HG03064 (cell line): ENCODE data around the gene FGFR2.
"Not testable (repeated sequence)": the region's sequence is repeated elsewhere in the genome, so short reads cannot be mapped to it uniquely, and the experiment has no call there.

ENCODE experiments used
- ATAC-seq: cut with Tn5 transposase; IDR thresholded peaks from one replicate; pipeline ENCODE4 v1.9.1; 2021; ENCODE audit warnings: low read depth; ENCODE audit not compliant: unreplicated experiment

FGFR2 gene

GRCh38 chr10:121556918-121557573, 41.2 kb downstream of the FGFR2 start:
- no peak for ATAC-seq

DNA sequence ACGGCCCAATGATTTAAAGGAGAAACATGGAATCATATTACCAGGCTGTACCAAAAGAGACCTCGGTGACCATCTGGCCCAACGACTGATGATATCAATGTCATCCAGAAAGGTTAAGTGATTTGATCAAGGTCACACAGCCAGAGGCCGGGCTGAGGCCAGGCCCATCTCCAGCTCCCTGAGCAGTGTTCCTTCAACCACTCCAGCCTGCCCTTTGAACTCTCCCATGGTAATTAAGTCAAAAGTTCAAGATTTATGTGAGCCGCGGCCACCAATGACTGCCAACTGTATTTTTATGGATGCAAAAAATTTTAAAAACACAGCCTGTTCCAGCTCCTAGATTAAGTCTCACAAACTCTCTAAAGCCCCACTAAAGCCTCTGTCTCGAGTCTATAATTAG, 41.8 kb downstream of the FGFR2 start:
- no peak for ATAC-seq

DNA sequence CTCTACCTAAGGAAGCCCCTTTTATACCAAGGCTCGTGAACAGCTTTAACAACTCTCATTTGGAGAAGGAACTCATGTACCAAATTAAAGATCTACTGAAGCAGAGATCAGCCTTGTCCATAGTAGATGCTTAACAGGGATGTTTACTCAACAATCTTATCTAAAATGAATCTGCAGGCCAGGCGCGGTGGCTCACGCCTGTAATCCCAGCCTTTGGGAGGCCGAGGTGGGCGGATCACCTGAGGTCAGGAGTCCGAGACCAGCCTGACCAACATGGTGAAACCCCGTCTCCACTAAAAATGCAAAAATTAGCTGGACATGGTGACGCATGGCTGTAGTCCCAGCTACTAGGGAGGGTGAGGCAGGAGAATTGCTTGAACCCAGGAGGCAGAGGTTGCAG, 43.3 kb downstream of the FGFR2 start:
- not testable (repeated sequence) for ATAC-seq

DNA sequence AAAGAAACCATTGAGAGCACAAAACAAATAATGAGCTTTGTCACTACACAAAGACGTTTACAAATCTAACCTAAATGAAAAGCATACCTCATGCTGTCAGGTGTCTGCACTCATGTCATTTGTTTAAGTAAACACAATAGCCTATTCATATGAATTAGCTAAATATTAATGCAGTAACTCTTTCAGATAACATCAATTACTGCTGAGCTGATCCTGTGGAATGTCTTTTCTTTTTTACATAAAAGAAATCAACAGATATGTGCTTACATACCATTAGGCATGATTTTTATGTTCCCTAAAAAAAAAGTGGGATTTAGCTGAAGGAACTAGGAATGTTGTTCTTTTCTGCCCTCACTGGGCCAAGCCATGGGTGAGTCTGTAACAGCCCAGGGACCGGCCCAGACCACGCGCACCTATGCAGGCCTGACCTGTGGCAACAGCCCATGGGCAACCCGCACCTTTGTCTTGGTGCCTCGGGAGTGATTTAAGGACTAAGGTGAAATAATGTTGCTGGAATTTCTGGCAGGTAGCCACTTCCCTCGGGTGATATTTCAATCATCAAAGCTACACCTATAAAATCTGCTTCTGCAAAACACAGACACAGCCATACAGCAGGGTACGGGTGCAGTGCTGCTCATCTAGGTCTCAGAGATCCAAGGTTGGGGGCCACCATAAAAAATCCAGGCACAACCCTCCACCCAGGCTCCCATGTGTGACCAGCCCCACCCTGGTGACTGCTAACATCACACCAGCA, 44.6 kb downstream of the FGFR2 start:
- no peak for ATAC-seq

DNA sequence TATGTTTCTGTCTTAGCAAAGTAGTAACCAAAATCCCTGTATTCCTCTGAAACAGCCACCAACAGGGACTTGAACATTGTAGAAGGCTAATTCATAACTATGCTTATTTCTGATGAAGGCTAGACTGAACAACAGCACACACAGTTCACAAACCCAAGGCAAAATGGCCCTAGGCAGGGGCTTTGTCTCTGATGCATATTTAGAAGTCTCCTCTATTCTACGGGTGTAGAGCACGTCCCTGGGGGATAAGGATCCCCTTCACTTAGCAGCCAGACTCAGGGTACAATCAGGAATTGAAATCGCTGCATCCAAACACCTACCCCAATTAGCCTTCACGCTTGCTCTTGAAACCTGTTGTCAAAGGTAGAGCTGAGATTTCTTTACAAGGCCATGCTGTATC, 45.5 kb downstream of the FGFR2 start:
- ATAC-seq: no peak

GRCh38 chr10:121551210-121551885, 46.9 kb downstream of the FGFR2 start:
- ATAC-seq: no peak

GRCh38 chr10:121544301-121544869, 53.9 kb downstream of the FGFR2 start:
- no peak for ATAC-seq

DNA sequence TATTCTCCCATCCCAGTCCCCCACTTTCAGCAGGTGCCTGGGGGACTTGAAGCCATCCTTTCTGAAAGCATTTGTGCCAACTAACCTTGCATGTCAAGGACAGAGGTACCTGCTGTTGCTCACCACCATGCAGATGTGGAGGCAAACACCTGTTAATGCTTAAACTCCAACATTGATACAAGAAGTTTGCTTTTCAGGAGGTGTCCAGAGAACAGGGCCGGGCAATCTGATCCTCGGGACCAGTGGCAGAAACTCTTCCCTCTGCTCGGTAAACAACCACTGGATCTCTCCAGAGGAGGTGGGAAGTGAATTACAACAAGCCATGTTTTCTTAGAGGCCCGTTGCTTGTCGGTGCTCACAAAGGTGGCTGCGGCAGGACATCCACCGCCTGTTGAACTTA, 54.7 kb downstream of the FGFR2 start:
- no peak for ATAC-seq

DNA sequence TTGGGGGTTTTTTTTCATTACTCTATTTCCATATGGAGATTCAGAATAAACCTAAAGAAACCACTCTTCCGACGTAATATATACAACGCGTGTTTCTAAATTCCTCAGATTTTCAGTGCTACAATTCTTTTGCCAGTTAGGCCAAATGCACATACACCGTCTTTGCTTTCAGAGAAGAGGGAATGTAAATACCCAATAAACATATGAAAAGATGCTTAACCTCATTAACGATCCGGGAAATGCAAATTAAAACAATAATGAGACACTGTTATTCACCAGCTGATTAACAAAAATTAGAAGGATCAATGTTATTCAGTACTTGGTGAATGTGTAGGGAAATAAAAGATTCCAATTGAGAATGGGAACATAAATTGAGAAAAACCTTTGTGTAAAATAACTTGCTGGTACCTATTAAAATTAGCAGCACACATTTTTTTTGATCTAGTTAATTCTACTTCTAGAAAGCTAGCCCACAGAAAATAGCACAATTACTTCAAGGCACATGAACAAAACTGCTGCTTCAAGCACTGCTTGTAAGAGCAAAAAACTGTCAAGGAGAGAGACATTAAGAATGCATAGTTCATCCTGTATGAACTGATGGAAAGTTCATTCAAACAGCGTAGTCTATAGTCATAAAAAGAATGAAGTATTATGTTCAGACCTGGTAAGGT, 56.7 kb downstream of the FGFR2 start:
- ATAC-seq: no peak

DNA sequence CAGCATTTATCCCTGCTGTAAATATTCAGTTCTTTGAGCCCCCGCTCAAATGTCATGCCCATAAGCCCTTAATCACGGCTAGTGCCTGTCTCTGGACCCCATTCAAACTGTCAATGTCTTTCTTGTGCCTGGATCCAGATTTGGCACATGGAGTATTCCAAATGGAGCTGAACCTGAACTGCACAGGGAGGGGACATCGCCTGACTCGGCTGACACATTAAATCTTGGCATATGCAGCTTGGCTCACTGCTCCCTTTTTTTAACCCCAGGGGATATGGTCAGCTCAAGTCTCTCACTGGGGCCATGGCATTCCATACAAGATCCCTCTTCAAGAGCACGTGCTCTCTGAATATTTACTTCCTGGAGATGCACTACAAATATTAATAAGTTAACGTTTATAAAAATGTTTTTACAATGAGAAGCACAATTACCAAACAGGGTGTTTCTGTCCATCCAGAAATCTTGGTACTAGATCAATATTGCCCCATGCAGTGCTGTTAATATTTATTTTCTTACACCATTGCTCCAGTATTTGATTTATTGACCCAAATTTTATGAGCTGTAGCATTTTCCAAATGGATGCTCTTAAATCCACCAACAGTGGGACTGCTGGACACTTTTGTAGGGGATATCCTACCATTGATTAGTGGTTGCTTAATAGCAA, 57.4 kb downstream of the FGFR2 start:
- ATAC-seq: no peak

DNA sequence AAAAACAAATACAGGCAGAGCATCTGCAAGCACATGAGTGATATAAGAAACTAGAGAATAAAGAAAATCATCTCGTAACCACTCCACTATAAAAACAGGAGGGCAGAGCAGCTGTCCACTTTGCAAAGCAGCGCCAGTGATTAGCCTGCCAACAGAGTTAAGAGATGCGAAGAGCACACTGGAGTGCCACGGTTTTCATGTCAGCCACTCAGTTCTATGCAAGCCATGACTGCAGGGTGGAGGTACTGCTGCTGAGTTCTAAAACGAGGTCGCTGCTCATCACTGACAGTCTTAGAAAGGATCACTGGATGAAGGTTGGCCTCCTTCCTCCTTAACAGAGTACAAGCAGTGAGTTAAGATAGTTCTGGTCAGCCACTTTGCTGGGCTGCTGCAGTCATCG, 58.5 kb downstream of the FGFR2 start:
- ATAC-seq: no peak

DNA sequence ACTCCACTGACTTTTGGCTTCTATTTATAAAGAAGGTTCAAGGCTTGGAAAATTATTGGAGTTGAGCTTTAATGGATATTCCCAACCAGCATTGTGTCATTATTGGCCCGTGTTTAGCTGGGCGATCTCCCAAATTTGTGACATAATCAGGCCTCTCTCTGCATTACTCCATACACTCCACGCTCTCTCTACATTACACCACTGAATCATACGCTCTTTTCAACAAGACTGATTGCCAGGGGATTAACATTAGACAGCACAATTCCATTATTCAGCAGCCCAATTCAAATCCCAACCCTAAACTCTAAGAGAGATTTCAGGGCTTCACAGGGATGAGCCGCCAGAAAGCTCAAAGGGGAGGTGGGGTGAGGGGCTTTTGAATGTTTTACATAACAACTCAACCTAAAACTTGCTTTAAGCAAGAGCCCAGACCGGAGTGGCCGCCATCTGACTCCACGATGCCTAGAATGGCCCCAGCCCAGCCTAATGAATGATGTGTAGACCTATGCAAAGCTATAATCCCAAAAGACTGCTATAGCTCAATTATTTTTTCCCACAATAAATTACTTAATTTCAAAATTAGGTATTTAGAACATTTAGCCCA, 61.8 kb downstream of the FGFR2 start:
- ATAC-seq: no peak

GRCh38 chr10:121535381-121535780, 62.9 kb downstream of the FGFR2 start:
- ATAC-seq: no peak

DNA sequence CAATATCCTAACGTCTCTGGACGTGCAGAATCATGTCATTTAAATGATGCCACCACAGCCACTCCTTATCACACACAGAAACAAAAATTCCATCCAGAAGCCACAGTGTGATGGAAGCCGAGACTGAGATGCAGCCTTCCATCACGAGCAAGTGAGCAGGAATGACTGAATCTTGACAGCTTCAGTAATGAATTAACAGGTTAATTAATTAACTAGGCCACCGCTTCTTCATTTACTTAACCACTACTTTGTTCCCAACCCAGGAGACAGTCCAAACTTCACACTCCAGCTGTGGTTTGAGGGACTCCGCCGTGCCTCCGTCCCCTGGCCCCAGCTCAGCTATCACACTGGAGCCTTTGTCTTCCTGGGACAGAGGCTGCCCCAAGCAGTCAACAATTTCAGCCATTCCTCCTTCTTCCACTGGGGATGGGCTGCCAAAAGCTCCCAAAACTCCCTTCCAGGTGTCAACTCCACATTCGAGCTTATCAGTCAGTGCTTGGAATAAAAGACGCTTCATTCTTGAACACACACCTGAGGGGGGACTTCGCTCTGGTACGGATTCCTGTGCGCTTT, 65.9 kb downstream of the FGFR2 start:
- no peak for ATAC-seq

GRCh38 chr10:121531830-121532178, 66.4 kb downstream of the FGFR2 start:
- no peak for ATAC-seq

- ATAC-seq: no peak
These were observed 67.0 kb downstream of the FGFR2 start for GRCh38 chr10:121531076-121531829.

DNA sequence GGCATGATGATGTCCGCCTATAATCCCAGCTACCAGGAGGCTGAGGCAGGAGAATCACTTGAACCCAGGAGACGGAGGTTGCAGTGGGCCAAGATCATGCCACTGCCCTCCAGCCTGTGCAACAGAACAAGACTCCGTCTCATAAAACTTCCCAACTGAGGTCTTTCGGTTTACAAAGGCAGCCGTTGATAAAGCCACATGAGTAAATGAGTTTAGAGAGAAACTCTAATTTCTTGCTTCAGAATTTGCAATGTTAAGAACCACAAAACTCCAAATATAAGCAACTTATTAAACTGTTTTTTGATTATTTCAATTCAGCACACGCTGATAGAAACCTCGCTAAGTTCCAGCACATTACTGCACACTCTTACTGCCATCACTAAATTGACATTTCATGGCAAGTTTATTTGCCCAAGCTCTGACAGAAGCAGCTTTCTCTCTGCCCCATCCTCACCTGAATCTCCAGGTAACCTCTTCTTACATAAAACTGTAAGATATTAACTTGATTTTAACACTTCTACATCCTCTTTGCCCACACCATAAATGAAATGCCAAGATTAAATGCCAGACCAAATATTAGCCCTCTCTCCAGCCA, 67.7 kb downstream of the FGFR2 start:
- no peak for ATAC-seq

GRCh38 chr10:121527690-121528089, 70.6 kb downstream of the FGFR2 start:
- no peak for ATAC-seq

GRCh38 chr10:121526801-121527221, 71.4 kb downstream of the FGFR2 start:
- no peak for ATAC-seq
